ENCODE data around the gene TEX35.

- TF ChIP-seq CTCF (IDR thresholded peaks at IDR 0.05; ENCODE audit: low read length), result no peak
- no peak for TF ChIP-seq EZH2 (optimal IDR thresholded peaks at IDR 0.05; ENCODE audit: low read depth, low read length)
Measured at GRCh38 chr1:178493301-178493741, 19.6 kb upstream of the TEX35 start.
